Left ventricle myocardium superior (tissue), 1 donor: ENCODE measurements around the gene C1QTNF4. TPM values are rescaled to one million over a fixed set of nuclear protein-coding genes. Genes with fewer than 3 reads are reported as not detected.
"Not testable (repeated sequence)": the region's sequence is repeated elsewhere in the genome, so short reads cannot be mapped to it uniquely, and the experiment has no call there.

Source experiments
- ATAC-seq: fragments of 200-7000 bp; cut with Tn5 transposase; one replicate; pipeline ENCODE4 v1.9.1; 2020; ENCODE audit warnings: mild to moderate bottlenecking, moderate library complexity
- DNase-seq: peaks from one replicate; pipeline ENCODE4 v3.0.0-alpha.2; 2020
- intact Hi-C: fragments of 100-400 bp; cut with micrococcal nuclease; formaldehyde crosslinking; loops from one replicate; pipeline ENCODE4 v1.11.0; 2022
- long read RNA-seq: library from polyadenylated mRNA; unstranded; transcript quantifications from one replicate; pipeline ENCODE4 v2.0.0, GENCODE V29; 2021
- total RNA-seq: library from RNA; stranded (reverse); fragmentation: NEBNext Ultra II Directional; extraction: Animal tissue kit (Norgen Biotek cat#: 25700); gene quantifications from one replicate; pipeline ENCODE4 v1.2.1, GENCODE V29; 2021
- donor health status: DM: no; HTN: yes; CAD: no; lungs with severe emphysema.

The C1QTNF4 gene
- not detected for total RNA-seq
- long read RNA-seq, partial matches to known transcripts, result 0 of 1 reads
- long read RNA-seq, other reads (novel, unspliced or antisense), result 1 of 1 reads

DNA sequence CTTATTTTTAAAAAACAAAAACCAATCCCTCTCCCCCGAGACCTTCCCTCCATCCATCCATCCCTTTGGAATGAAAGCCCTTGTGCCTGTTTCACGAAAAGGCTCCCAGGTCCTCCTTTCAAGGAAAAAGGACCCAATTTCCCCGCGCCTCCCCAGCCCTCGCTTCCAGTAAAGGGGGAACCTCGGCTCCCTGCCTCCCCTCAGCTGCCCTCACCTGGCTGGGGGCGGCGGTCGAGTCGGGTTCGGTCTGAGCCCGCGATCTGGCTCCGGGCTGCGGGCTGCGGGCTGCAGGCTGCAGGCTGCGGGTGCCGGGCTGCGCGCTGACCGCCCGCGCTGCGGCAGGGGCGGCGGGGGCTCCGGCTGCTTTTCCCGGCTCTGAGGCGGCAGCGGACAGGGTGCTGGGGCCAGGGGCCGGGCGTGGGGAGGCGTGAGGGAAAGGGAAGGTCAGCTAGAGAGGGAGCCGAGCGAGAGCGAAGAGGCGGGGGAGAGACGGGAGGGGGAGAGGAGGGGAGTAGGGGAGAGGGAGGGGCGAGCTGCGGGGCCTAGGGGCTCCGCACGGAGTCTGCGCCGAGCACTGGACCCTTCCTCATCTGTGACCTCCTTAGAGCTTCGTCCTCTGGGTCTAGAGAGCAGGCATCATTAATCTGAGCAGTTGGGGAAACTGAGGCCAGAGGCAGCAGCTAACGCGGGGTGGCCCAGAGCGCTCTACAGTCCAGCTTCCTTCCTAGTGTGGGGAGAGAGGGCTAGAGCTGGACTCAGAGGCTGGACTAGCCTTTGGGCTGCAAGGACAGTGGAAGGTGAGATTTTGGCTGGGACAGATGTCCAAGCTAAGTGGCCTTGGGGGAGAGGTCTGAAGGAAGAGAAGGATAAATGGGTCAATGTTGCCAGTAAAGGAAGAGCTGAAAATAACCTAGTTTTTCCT, at the start of gene C1QTNF4:
Gene C1QTNF4 (minus strand): TSS at position 478 of the 922 bp plus-strand sequence. CDS start 3,601 bp downstream, outside the sequence.
- DNase-seq, result no peak

DNA sequence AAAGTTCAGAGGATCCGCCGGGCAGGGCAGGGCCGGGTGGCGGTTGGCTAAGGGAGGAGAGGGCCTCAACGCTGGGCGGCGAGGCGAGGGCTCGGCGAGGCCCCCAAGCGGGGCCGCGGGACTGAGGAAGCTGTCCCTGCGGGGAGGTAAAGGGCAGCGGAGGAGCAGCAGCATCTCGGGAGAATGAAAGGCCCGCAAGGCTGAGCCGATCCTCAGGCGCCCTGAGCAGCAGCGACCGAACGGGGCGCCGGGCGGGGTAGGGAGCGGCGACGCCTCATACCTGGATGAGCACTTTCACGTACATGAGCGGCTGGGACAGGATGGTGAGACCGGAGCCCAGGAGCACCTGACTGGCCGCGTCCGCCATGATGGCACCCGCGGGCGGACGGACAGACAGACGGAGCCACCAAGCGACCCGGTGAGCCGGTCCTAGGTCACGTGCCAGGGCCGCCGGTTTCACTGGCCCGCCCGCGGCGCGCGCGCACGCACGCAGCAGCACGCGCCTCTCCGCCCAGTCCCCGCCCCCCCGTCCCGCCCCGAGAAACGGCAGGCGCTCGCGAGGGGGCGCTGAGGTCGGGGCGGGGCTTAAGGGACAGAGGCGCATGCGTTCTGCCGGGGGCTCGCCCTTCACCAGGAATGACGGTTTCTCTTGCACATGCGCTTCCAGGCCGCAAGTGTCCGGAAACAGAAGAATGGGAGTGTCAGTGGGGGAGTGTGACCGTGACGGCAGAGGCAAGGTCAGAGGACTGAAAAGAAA, 48.1 kb upstream of the C1QTNF4 start, which contains the start of gene MTCH2:
Gene MTCH2 (minus strand): TSS at position 461 of the 757 bp plus-strand sequence. CDS start 94 bp downstream, at position 367.
- DNase-seq (peak; percentile 97), ATAC-seq (peak; percentile 98)
- intact Hi-C loops, result loop anchor here (10.0 kb wide), 1 partner anchor 213 kb away; no protein-coding TSS in a partner anchor

More for the DNA sequence above, at the start of gene C1QTNF4:
- ATAC-seq, result no peak
- intact Hi-C loops, result no loop called here

DNA sequence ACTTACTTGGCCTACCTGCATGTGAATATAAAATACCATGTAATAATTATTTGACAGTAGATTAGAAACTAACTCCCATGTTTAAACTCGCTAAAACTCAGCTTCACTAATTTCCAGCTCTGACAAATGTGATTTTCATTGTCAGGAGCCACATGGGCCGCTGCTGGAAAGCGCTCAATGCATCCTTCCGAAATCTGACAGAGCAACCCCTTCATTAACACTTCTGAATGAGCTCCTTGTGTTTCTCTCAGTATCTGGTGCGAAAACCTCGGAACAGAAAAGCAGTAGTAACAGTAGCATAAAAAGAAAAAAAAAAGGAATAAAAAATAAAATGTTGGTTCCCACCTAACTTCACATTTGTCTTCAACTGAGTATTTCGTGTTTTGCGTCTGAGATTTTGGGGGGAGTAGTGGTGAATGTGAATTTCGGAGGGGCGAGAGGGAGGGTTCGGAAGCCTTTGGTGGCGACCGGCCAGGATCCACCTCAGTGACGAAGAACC, 47.4 kb upstream of the C1QTNF4 start:
- intact Hi-C loops, result loop anchor here (10.0 kb wide), 1 partner anchor 213 kb away; no protein-coding TSS in a partner anchor

DNA sequence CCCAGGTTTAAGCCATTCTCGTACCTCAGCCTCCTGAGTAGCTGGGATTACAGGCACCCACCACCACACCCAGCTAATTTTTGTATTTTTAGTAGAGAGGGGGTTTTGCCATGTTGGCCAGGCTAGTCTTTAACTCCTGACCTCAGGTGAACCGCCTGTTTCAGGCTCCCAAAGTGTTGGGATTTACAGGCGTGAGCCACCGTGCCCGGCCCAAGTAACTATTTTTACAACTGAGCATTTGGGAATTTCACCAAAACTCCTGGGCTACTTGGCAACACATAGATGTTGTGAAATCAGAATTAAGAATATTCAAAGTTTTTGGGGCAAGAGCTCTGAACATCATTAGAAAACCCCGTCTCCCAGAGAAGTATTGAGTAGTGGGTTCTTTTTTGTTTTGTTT, 46.3 kb upstream of the C1QTNF4 start:
- DNase-seq, ATAC-seq: not testable (repeated sequence)
- intact Hi-C loops, result loop anchor here (10.0 kb wide), 1 partner anchor 214 kb away; no protein-coding TSS in a partner anchor

More for the DNA sequence above, 47.4 kb upstream of the C1QTNF4 start:
- no peak for ATAC-seq
- DNase-seq, result no peak

DNA sequence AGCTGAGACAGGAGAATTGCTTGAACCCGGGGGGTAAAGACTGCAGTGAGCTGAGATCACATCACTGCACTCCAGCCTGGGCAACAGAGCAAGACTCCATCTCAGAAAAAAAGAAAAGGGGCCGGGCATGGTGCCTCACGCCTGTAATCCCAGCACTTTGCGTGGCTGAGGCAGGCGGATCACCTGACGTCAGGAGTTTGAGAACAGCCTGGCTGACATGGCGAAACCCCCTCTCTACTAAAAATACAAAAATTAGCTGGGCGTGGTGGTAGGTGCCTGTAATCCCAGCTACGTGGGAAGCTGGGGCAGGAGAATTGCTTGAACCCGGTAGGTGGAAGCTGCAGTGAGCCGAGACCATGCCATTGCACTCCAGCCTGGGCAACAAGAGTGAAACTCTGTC, 42.1 kb upstream of the C1QTNF4 start:
- ATAC-seq, DNase-seq, intact Hi-C loops: not testable (repeated sequence)

DNA sequence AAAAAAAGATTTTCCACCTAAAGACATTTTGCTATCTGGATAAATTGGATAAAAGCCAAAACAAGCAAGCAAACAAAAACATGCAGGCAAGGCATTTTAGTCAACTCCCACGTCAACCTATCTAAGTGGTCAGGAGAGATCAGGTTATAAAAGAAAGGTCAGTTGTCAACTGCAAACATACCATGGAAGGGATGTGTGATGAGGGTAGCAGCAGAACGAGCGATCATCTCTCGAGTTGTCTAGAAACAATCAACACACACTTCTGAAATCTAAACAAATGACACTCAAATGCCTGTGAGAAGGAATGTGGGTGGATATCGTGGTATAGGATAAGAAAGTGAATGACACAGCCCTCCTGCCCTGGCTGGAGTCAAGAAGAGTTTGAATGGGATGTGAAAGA, 37.3 kb upstream of the C1QTNF4 start:
- DNase-seq (no peak), ATAC-seq (no peak)
- intact Hi-C loops, result no loop called here

DNA sequence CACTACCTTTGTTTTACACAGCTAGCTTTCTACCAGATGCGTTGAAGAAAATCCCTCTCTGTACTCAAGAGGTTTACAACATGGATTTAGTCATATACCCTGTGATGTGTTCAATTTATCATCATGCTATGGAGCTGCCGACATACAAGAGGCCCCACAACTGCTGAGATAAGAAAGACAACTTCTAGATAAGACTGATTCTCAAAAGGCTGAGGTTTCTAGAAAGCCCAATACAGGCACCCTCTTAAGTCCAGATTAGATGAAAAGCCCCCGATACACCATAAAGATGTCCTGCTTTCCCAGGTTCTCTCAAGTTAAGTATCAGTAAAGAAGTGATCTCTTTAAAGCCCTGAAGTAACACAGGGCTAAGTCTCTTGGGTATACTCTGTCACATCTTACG, 33.8 kb upstream of the C1QTNF4 start:
- intact Hi-C loops, result no loop called here
- ATAC-seq (no peak), DNase-seq (no peak)

DNA sequence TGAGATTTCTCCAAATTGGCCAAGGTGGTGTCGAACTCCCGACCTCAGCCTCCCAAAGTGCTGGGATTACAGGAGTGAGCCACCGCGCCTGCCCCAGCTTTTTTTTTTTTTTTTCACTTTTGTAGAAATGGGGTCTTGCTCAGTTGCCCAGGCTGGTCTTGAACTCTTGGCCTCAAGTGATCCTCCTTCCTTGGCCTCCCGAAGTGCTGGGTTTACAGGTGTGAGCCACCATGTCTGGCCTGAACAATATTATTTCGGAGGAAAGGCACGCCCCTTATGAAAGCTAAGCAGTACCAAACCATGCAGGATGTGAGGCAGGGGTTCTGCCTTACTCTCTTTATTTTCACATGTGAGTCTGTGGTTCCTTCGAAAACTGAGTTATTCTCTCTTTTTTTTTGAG, 32.0 kb upstream of the C1QTNF4 start:
- ATAC-seq (no peak), DNase-seq (no peak)
- intact Hi-C loops, result no loop called here

DNA sequence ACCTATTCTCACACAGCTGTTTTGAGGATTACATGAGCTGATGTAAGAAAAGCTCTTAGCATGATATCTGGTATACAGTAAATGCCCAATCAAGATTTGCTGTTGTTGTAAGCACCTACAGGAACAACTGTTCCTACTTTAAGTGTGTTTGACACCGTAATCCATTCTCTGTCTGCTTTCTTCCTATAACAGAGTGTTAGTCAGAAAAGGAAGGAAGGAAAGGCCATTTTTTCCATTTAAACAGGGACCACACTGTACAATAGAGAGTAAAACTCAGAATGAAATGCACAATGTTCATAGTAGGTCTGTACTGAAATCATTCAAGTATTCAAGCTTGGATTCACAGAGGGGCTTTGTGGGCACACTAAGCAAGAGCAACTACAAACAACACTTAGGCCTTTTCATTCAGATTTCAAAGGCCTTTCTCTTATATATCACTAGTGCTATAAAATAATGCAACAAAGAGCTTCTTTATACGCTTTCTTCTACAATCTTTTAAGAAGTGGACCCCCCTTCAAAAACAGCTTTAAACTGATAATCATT, 26.7 kb upstream of the C1QTNF4 start:
- no peak for ATAC-seq

DNA sequence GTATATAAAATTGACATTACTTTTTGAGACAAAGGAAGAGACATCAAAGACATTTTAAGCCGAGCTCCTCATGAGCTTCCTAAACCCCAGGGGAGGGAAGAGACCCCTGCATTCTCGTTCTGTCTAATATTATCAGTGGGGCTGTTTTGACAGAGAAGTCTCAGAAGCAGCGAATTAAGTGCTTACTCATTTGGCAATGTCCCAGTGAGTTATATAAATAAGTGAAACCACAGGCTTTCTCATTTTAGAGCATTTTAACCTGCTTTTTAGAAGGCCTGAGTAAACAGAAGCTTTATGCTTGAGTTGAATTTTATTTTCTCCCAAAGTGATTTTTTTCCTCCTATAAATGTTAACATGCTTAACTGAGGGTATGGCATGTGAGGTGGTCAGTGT, 23.2 kb upstream of the C1QTNF4 start:
- no peak for DNase-seq
- intact Hi-C loops, result no loop called here
- no peak for ATAC-seq

More for the DNA sequence above, 26.7 kb upstream of the C1QTNF4 start:
- intact Hi-C loops, result no loop called here
- no peak for DNase-seq

DNA sequence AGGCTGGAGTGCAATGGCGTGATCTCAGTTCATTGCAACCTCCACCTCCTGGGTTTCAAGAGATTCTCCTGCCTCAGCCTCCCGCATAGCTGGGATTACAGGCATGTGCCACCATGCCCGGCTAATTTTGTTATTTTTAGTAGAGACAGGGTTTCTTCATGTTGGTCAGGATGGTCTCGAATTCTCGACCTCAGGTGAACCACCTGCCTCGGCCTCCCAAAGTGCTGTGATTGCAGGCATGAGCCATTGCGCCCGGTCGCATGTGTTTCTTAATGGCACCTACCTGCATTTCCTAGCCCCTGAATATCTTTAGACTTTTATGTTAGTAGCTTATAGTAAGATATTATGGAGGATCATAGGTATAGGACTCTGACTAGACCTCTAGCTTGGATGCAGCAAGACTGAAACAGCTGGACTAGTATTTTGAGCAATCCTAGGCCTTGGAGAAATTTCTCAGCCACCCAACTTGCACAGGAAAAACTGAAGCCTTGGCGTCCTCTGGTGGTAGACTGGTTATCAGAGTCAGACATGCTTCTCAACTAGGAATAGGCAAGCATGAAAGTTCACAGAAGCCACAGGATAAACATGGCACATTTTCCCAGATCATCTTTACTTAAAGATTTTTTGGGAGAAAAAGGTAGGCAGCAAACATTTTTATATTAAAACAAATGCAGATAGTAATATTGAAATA, 22.7 kb upstream of the C1QTNF4 start:
- ATAC-seq (peak; percentile 83), DNase-seq (no peak)
- intact Hi-C loops, result no loop called here

DNA sequence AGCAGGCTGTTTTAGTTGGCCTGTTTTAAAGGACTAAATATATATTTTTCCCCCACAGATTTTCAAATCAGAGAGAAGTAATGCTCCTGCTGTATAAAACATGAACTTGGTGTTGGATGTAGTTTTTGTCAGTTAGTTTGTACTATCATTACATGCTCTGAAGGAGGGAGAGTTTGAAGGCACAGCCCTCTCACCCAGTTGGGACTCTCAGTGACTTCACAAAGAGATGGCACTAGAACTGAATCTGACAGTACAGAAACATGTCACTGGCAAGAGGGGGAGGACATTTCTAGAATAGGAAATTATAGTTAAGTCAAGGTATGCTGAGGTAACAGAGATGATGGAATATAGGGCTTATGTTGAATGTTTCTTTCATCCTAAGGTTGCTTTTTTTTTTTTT, 21.0 kb upstream of the C1QTNF4 start:
- intact Hi-C loops, result no loop called here

DNA sequence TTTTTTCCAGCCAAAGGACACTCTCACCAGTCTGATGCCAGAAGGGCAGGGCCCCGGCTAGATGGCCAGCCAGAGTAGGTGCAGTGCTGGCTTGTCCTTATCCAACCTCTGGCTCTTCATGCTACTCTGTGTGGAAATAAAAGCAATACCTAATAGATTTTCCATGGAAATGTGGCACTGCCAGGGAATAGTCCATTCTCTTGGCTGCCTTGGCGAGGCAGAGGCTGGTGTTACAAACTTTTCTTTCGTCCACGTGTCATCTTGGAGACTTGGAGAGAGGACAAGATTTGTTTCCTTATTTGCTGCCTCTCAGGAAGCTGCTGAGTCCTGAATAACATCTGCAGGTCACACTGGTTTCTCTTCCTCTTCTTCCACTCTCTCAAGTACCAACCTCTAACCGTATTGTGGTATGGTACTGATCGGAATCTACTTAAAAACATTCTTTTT, 17.2 kb upstream of the C1QTNF4 start:
- peak; percentile 52 for ATAC-seq
- intact Hi-C loops, result no loop called here
- DNase-seq, result peak; percentile 49

More for the DNA sequence above, 21.0 kb upstream of the C1QTNF4 start:
- no peak for DNase-seq
- ATAC-seq, result no peak

DNA sequence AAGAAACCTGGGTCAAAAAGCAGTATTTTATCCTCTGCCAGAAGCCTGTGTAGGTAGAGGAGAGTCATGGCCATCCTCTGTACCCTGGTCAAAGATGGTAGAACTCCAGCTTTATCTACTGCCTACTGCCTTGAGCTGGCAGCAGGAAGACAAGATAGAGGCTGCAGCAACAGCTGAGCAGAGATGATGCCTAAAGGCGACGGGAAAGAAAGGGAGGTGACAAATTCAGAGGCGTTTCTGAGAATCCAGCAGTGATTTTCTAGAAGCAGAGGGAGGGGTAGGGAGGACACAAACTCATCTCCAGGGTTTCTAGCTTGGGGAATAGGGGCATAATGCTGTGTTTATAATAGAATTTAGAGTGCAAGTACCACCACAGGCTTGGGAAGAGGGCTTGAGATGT, 15.5 kb upstream of the C1QTNF4 start:
- ATAC-seq, result no peak
- intact Hi-C loops, result no loop called here
- DNase-seq, result no peak

DNA sequence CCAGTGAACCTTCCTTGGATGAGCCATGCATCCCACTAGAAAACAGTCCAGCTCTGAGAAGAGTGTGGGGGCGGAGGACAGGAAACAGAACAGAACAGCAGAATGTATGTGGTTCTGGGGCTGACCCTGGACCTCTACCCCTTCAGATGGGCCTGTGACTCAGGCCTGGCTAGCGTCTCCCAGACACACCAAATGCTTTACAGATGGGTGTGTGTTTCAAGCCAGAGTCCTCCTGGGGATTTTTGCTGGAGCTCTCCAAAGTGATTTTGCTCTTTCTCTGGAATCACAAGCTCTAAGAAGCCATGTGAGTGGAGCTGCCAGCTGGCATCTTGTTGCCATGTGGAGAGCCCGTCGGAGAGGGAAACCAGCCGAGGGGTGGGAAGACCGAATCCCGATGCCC, 13.2 kb upstream of the C1QTNF4 start:
- peak; percentile 62 for DNase-seq
- peak; percentile 59 for ATAC-seq
- intact Hi-C loops, result no loop called here

DNA sequence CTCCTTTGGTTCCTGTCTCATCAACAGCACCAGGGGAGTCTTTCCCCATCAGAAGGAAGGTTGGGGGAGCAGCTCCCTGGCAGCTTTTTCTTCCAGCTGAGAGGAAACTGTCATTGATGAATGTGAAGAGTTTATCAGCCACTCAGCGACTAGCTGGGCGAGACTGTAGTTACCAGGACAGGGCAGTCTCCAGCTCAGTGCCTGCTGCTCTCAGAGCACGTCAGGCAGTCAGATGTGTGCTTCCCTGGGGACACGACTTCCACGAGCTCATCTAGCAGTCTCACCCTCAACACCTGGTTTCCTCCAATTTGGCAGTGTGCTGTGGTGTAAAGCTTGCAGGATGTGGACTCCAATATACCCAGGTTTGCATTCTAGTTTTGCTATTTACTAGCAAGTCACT, 12.5 kb upstream of the C1QTNF4 start:
- intact Hi-C loops, result no loop called here
- peak; percentile 86 for ATAC-seq

DNA sequence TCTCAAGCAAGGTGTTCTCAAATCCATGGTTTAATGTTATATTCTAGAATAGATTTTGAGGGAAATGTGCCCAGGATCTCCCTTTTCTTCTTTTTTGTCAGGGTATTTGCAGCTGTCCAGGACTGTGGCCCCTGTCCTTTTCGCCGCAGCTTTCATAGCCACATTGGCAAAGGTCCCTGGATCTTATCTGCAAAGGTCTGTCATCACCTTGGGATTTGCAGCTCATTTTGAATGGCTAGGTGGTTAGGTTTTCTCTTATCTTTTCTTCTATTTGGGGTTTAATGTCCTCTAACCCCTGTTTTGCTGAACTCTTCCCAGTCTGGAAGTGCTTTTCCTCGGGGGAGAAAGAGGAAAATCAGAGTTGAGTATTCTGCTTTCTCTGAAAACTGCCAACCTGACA, 11.7 kb upstream of the C1QTNF4 start:
- DNase-seq (no peak), ATAC-seq (peak; percentile 46)
- intact Hi-C loops, result no loop called here

More for the DNA sequence above, 12.5 kb upstream of the C1QTNF4 start:
- peak; percentile 51 for DNase-seq

DNA sequence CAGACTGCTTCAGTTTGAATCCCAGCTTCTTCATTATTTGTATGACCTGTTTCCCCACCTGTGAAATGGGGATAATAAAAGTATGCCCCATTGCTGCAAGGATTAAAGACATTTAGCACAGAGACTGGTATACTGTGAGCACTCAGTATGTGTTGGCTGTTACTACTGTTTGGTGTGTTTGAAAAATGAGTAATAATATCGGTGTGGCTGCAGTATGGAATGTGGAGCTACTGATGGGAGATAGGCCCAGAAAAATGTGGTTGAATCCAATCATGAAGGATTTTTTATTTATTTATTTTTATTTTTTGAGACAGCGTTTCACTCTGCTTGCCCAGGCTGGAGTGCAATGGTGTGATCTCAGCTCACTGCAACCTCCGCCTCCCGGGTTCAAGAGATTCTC, 9.1 kb upstream of the C1QTNF4 start:
- no peak for ATAC-seq
- intact Hi-C loops, result no loop called here

More for the DNA sequence above, 9.1 kb upstream of the C1QTNF4 start:
- DNase-seq, result no peak
